HG03196 (cell line): ENCODE data around the gene SERPINH1.

Source experiments
- ATAC-seq: cut with Tn5 transposase; IDR thresholded peaks from one replicate; pipeline ENCODE4 v1.9.1; 2021; ENCODE audit not compliant: unreplicated experiment

Gene SERPINH1

GRCh38 chr11:75594211-75594610 is 32.2 kb downstream of the SERPINH1 start:
- ATAC-seq, result no peak

- no peak for ATAC-seq
Observed at GRCh38 chr11:75595429-75595828, 33.4 kb downstream of the SERPINH1 start.

GRCh38 chr11:75596914-75597313 is 34.9 kb downstream of the SERPINH1 start:
- ATAC-seq, result no peak

GRCh38 chr11:75597636-75598035 is 35.6 kb downstream of the SERPINH1 start:
- no peak for ATAC-seq

GRCh38 chr11:75598264-75598663 is 36.2 kb downstream of the SERPINH1 start:
- no peak for ATAC-seq

- no peak for ATAC-seq
Observed at GRCh38 chr11:75598900-75599299, 36.8 kb downstream of the SERPINH1 start.

- ATAC-seq, result no peak
Observed at GRCh38 chr11:75600356-75600755, 38.3 kb downstream of the SERPINH1 start.

GRCh38 chr11:75601494-75601893 is 39.4 kb downstream of the SERPINH1 start:
- no peak for ATAC-seq

GRCh38 chr11:75602951-75603350 is 40.9 kb downstream of the SERPINH1 start:
- ATAC-seq, result no peak

GRCh38 chr11:75603791-75604736 is 42.0 kb downstream of the SERPINH1 start:
- no peak for ATAC-seq

- no peak for ATAC-seq
Observed at GRCh38 chr11:75606099-75606498, 44.0 kb downstream of the SERPINH1 start.

- ATAC-seq, result no peak
Observed at GRCh38 chr11:75611823-75612222, 49.8 kb downstream of the SERPINH1 start.

GRCh38 chr11:75615751-75616150 is 53.7 kb downstream of the SERPINH1 start:
- ATAC-seq, result no peak

GRCh38 chr11:75616281-75616680 is 54.2 kb downstream of the SERPINH1 start:
- ATAC-seq, result no peak
